PC-9 (cell line): ENCODE measurements around the gene GMDS.

Experiments used
- EZH2 ChIP-seq: fragments of 200-600 bp; sonication (generic); IDR thresholded peaks from 2 replicates; pipeline ENCODE4 v1.8.0; 2017; ENCODE audit warnings: antibody characterized with exemption, low read depth
- TF ChIP-seq, protein P1 (sequence below): fragments of 200-600 bp; sonication (generic); conservative IDR thresholded peaks from 2 replicates; pipeline ENCODE4 v1.6.1; 2017; ENCODE audit warnings: mixed run types, antibody characterized with exemption, mild to moderate bottlenecking, moderate library complexity

DNA sequence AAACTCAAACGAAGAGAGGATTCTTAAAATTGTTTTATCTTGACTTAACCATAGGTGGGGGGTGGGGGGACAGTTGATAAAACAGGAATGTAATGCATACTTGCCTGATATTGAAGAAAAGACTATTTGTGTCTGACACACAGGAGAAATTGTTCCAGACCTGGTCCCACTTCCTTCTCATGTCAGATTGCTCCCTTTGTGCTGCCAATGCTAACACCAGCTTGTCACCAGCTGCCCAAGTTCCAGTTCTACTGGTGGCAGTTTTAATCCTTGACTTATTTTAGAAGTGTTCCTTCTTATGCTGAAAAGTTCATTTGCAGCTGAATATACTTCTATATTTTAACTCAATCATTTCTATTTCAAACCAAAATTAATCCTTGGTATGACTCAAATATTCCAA lies 127.3 kb downstream of the GMDS start:
- TF ChIP-seq, protein P1, sequence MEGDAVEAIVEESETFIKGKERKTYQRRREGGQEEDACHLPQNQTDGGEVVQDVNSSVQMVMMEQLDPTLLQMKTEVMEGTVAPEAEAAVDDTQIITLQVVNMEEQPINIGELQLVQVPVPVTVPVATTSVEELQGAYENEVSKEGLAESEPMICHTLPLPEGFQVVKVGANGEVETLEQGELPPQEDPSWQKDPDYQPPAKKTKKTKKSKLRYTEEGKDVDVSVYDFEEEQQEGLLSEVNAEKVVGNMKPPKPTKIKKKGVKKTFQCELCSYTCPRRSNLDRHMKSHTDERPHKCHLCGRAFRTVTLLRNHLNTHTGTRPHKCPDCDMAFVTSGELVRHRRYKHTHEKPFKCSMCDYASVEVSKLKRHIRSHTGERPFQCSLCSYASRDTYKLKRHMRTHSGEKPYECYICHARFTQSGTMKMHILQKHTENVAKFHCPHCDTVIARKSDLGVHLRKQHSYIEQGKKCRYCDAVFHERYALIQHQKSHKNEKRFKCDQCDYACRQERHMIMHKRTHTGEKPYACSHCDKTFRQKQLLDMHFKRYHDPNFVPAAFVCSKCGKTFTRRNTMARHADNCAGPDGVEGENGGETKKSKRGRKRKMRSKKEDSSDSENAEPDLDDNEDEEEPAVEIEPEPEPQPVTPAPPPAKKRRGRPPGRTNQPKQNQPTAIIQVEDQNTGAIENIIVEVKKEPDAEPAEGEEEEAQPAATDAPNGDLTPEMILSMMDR, result no peak
- TF ChIP-seq EZH2, result no peak
